Keratinocyte (primary cell): Measurements from ENCODE around the gene TENM4.

ENCODE experiments used
- CTCF ChIP-seq, 3 experiments: IDR thresholded peaks in 1 of 3; conservative IDR thresholded peaks in 1 of 3; optimal IDR thresholded peaks in 1 of 3; 2 replicates in 2 of 3; 3 replicates in 1 of 3; pipeline versions ENCODE3 to v1.5.1; 2011; ENCODE audit warnings: low read length in 3 of 3, mild to moderate bottlenecking in 3 of 3, moderate library complexity in 2 of 3, control low read depth in 1 of 3, inconsistent platforms in 1 of 3; ENCODE audit not compliant: insufficient read depth in 2 of 3; ENCODE audit errors: extremely low read depth in 1 of 3
- EZH2 ChIP-seq: IDR thresholded peaks from one replicate; pipeline ENCODE4 v1.6.1; 2012; ENCODE audit warnings: inconsistent platforms, mild to moderate bottlenecking, low read length, moderate library complexity

GRCh38 chr11:79428406-79428805 is 12.4 kb downstream of the TENM4 start:
- no peak for TF ChIP-seq CTCF (optimal IDR thresholded peaks at IDR 0.05 in 1 of 3, IDR thresholded peaks at IDR 0.05 in 1 of 3, conservative IDR thresholded peaks at IDR 0.05 in 1 of 3; ENCODE audit: extremely low read depth in 1 of 3, insufficient read depth in 2 of 3, low read length in 3 of 3)
- no peak for TF ChIP-seq EZH2
